HCT116 (cell line): Measurements from ENCODE around the gene PADI4.

Source experiments
- CEBPB ChIP-seq: IDR thresholded peaks from 2 replicates; pipeline ENCODE4 v1.6.1; 2012; ENCODE audit warnings: low read depth
- CTCF ChIP-seq, 3 experiments: fragments of 200-600 bp in 1 of 3; sonication (generic) in 1 of 3; IDR thresholded peaks in 2 of 3; conservative IDR thresholded peaks in 1 of 3; 2 replicates each; pipeline ENCODE4 v1.5.1; 2012 to 2017; ENCODE audit warnings: low read depth in 2 of 3, low read length in 2 of 3, antibody characterized with exemption in 1 of 3, borderline replicate concordance in 1 of 3, control low read depth in 1 of 3, mild to moderate bottlenecking in 1 of 3, mixed read lengths in 1 of 3, mixed run types in 1 of 3, moderate library complexity in 1 of 3; ENCODE audit not compliant: insufficient read depth in 1 of 3
- EZH2 ChIP-seq: fragments of 200-600 bp; sonication (generic); IDR thresholded peaks from 2 replicates; pipeline ENCODE4 v1.6.1; 2017; ENCODE audit warnings: antibody characterized with exemption, mixed run types
- EZH2phosphoT487 ChIP-seq: fragments of 200-600 bp; IDR thresholded peaks from 2 replicates; pipeline ENCODE4 v1.6.1; 2018; ENCODE audit warnings: antibody characterized with exemption, borderline replicate concordance
- POLR2A ChIP-seq: IDR thresholded peaks from 2 replicates; pipeline ENCODE4 v1.7.0; 2011; ENCODE audit warnings: borderline replicate concordance; ENCODE audit not compliant: insufficient read depth, insufficient read length; ENCODE audit errors: extremely low read depth
- POLR2AphosphoS5 ChIP-seq: IDR thresholded peaks from 2 replicates; pipeline ENCODE4 v1.6.1; 2011; ENCODE audit warnings: mild to moderate bottlenecking, low read depth, low read length, moderate library complexity
- RAD21 ChIP-seq: IDR thresholded peaks from 2 replicates; pipeline ENCODE4 v1.6.1; 2012; ENCODE audit warnings: low read depth, mild to moderate bottlenecking
- REST ChIP-seq: IDR thresholded peaks from 2 replicates; pipeline ENCODE4 v1.6.1; 2012; ENCODE audit warnings: low read depth
- SP1 ChIP-seq: IDR thresholded peaks from 2 replicates; pipeline ENCODE4 v1.6.1; 2012; ENCODE audit warnings: low read depth
- TCF7L2 ChIP-seq: IDR thresholded peaks from 2 replicates; pipeline ENCODE4 v1.7.0; 2011; ENCODE audit warnings: borderline replicate concordance, inconsistent platforms; ENCODE audit not compliant: insufficient read depth, insufficient read length; ENCODE audit errors: extremely low read depth
- YY1 ChIP-seq: IDR thresholded peaks from 2 replicates; pipeline ENCODE4 v1.6.1; 2011; ENCODE audit warnings: low read length, low read depth, moderate library complexity, mild to moderate bottlenecking; ENCODE audit not compliant: insufficient replicate concordance; ENCODE audit errors: extremely low read depth
- ZBTB33 ChIP-seq: IDR thresholded peaks from 2 replicates; pipeline ENCODE4 v1.6.1; 2011; ENCODE audit warnings: mild to moderate bottlenecking, low read length, moderate library complexity; ENCODE audit not compliant: insufficient replicate concordance; ENCODE audit errors: extremely low read depth
- ZNF274 ChIP-seq: fragments of 200-500 bp; sonication (Bioruptor generic); IDR thresholded peaks from 2 replicates; pipeline ENCODE4 v1.6.1; 2014; ENCODE audit warnings: mild to moderate bottlenecking, low read depth, low read length, inconsistent platforms

DNA sequence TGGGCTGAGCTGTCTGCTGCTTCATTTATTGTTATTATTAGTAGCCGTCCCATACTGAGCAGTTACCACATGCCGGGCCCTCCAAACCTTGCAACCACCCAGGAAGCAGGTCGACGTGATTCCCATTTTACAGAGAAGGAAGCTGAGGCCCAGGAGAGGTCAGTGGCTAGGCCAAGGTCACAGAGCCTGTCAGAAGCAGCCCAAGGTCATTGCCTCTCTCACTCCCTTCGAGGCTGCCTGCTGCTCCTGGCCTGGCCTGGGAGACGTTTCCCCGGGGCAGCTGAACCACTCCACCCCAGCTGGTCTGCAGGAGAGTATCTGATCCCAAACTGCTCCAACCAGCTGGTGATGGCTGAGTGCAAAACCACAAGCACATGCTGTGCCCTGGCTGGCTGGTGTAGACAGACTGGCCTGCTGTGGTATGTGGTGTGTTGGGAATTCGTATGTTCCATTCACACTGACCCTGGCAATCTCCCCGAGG is 6.5 kb downstream of the PADI4 start:
- TF ChIP-seq EZH2 (no peak), REST (no peak), CEBPB (no peak), ZBTB33 (no peak), POLR2AphosphoS5 (no peak), EZH2phosphoT487 (no peak), SP1 (no peak), CTCF (IDR thresholded peaks at IDR 0.05 in 2 of 3, conservative IDR thresholded peaks at IDR 0.05 in 1 of 3; ENCODE audit: borderline replicate concordance in 1 of 3, insufficient read depth in 1 of 3, low read depth in 2 of 3, low read length in 2 of 3) (no peak), ZNF274 (no peak), POLR2A (no peak), YY1 (no peak), TCF7L2 (no peak), RAD21 (no peak)
